Measurements from ENCODE around the gene UGT8.
"Not testable (repeated sequence)": the region's sequence is repeated elsewhere in the genome, so short reads cannot be mapped to it uniquely, and the experiment has no call there.

DNA sequence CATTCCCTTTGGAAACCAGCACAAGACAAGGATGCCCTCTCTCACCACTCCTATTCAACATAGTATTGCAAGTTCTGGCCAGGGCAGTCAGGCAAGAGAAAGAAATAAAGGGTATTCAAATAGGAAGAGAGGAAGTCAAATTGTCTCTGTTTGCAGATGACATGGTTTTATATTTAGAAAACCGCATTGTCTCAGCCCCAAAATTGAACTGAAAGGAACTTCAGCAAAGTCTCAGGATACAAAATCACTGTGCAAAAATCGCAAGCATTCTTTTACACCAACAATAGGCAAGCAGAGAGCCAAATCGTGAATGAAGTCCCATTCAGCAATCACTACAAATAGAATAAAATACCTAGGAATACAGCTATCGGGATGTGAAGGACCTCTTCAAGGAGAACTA lies 72.1 kb downstream of the UGT8 start:
- TF ChIP-seq, protein P1, sequence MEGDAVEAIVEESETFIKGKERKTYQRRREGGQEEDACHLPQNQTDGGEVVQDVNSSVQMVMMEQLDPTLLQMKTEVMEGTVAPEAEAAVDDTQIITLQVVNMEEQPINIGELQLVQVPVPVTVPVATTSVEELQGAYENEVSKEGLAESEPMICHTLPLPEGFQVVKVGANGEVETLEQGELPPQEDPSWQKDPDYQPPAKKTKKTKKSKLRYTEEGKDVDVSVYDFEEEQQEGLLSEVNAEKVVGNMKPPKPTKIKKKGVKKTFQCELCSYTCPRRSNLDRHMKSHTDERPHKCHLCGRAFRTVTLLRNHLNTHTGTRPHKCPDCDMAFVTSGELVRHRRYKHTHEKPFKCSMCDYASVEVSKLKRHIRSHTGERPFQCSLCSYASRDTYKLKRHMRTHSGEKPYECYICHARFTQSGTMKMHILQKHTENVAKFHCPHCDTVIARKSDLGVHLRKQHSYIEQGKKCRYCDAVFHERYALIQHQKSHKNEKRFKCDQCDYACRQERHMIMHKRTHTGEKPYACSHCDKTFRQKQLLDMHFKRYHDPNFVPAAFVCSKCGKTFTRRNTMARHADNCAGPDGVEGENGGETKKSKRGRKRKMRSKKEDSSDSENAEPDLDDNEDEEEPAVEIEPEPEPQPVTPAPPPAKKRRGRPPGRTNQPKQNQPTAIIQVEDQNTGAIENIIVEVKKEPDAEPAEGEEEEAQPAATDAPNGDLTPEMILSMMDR (IDR thresholded peaks at IDR 0.05), result not testable (repeated sequence)
- not testable (repeated sequence) for TF ChIP-seq ZFX (IDR thresholded peaks at IDR 0.05; ENCODE audit: borderline replicate concordance)
